Measurements from ENCODE around the gene DNAJC28. TPM values are rescaled to one million over a fixed set of nuclear protein-coding genes. Genes with fewer than 3 reads are reported as not detected.

DNAJC28 gene
- total RNA-seq, 1 experiment from 2014 or later = 1.5 TPM

- no TSS peak for BruUV-seq (replicated peaks)
- ChIA-PET CTCF (no interaction called here), POLR2A (no interaction called here)
- in situ Hi-C loops (cut with HindIII; ENCODE audit: low pct_unique_long_range_greater_than_20kb, low sequenced_read_pairs) = no loop called here
- Histone ChIP-seq H3K27me3 (ENCODE audit: control insufficient read depth, insufficient read depth, low read length) (no peaks in the 10 kb centered on the region), H3K9me3 (ENCODE audit: control insufficient read depth, insufficient read depth, low read depth, low read length) (no peaks in the 10 kb centered on the region), H3K4me1 (ENCODE audit: control insufficient read depth, insufficient read depth, low read length) (no peaks in the 10 kb centered on the region; the same call in 1 of the 2 replicates), H3K36me3 (ENCODE audit: control insufficient read depth, insufficient read depth, low read length) (no peaks in the 10 kb centered on the region; the same call in 1 of the 2 replicates), H3K27ac (ENCODE audit: low read length) (no peak overlapping the region), H3K4me3 (ENCODE audit: low read depth in 2 of 2, low read length in 2 of 2) (no peak overlapping the region)
- DNase-seq (ENCODE audit: low read depth, low spot score) = no peak
- TF ChIP-seq SIN3A (IDR thresholded peaks at IDR 0.05; ENCODE audit: borderline replicate concordance, insufficient read depth, low read depth, low read length) = no peak
- no peak for TF ChIP-seq REST (IDR thresholded peaks at IDR 0.05; ENCODE audit: insufficient read depth in 1 of 2, low read depth in 2 of 2, low read length in 1 of 2)
- no peak for TF ChIP-seq CTCF (IDR thresholded peaks at IDR 0.05)
- no peak for TF ChIP-seq TCF7L2 (IDR thresholded peaks at IDR 0.05; ENCODE audit: low read depth, low read length)
- TF ChIP-seq POLR2AphosphoS5 (IDR thresholded peaks at IDR 0.05; ENCODE audit: low read depth, low read length) = no peak
- ATAC-seq = no peak
- intact Hi-C loops (cut with micrococcal nuclease; ENCODE audit: unreplicated experiment) = no loop called here
These were observed 14.4 kb downstream of the DNAJC28 start for GRCh38 chr21:33477066-33477465.

GRCh38 chr21:33473344-33473743 is 18.2 kb downstream of the DNAJC28 start:
- Histone ChIP-seq H3K27ac (ENCODE audit: low read length) (no peak overlapping the region), H3K4me3 (ENCODE audit: low read depth in 2 of 2, low read length in 2 of 2) (no peak overlapping the region), H3K4me1 (ENCODE audit: control insufficient read depth, insufficient read depth, low read length) (no peaks in the 10 kb centered on the region; the same call in 1 of the 2 replicates), H3K27me3 (ENCODE audit: control insufficient read depth, insufficient read depth, low read length) (no peaks in the 10 kb centered on the region), H3K9me3 (ENCODE audit: control insufficient read depth, insufficient read depth, low read depth, low read length) (no peaks in the 10 kb centered on the region), H3K36me3 (ENCODE audit: control insufficient read depth, insufficient read depth, low read length) (no peaks in the 10 kb centered on the region)
- DNase-seq (ENCODE audit: low read depth, low spot score) = no peak
- intact Hi-C loops (cut with micrococcal nuclease; ENCODE audit: unreplicated experiment) = no loop called here
- ATAC-seq = no peak
- TF ChIP-seq REST (IDR thresholded peaks at IDR 0.05; ENCODE audit: insufficient read depth in 1 of 2, low read depth in 2 of 2, low read length in 1 of 2) (no peak), CTCF (IDR thresholded peaks at IDR 0.05) (no peak), SIN3A (IDR thresholded peaks at IDR 0.05; ENCODE audit: borderline replicate concordance, insufficient read depth, low read depth, low read length) (no peak), TCF7L2 (IDR thresholded peaks at IDR 0.05; ENCODE audit: low read depth, low read length) (no peak), POLR2AphosphoS5 (IDR thresholded peaks at IDR 0.05; ENCODE audit: low read depth, low read length) (no peak)
- BruUV-seq (replicated peaks) = no TSS peak
- ChIA-PET CTCF (no interaction called here), POLR2A (no interaction called here)
- in situ Hi-C loops (cut with HindIII; ENCODE audit: low pct_unique_long_range_greater_than_20kb, low sequenced_read_pairs) = no loop called here
